H9 (cell line): ENCODE measurements around the gene CLCNKB. TPM values are rescaled to one million over a fixed set of nuclear protein-coding genes. Genes with fewer than 3 reads are reported as not detected.

Source experiments
- DNase-seq: peaks from one replicate; pipeline ENCODE4 v3.0.0-alpha.2; 2017
- H2AFZ ChIP-seq: one replicate; pipeline ENCODE4 v1.6.1; 2013; ENCODE audit warnings: mild to moderate bottlenecking, low read length, control low read depth, moderate library complexity
- H2AK5ac ChIP-seq: 2 replicates; pipeline ENCODE4 v1.6.1; 2013; ENCODE audit warnings: low read length, control low read depth, mixed read lengths; ENCODE audit not compliant: insufficient read length
- H2BK120ac ChIP-seq: one replicate; pipeline ENCODE4 v1.6.1; 2013; ENCODE audit warnings: low read depth, mild to moderate bottlenecking, low read length, control low read depth, inconsistent platforms; ENCODE audit not compliant: poor library complexity, severe bottlenecking
- H2BK12ac ChIP-seq: 2 replicates; pipeline ENCODE4 v1.6.1; 2013; ENCODE audit warnings: low read length, control low read depth, mixed read lengths, low read depth; ENCODE audit not compliant: insufficient read length
- H2BK15ac ChIP-seq: 2 replicates; pipeline ENCODE4 v1.6.1; 2013; ENCODE audit warnings: low read depth, low read length, control low read depth
- H2BK20ac ChIP-seq: one replicate; pipeline ENCODE4 v1.6.1; 2013; ENCODE audit warnings: low read depth, mild to moderate bottlenecking, low read length, control low read depth, inconsistent platforms; ENCODE audit not compliant: poor library complexity, severe bottlenecking
- H2BK5ac ChIP-seq: 2 replicates; pipeline ENCODE4 v1.6.1; 2013; ENCODE audit warnings: low read length, control low read depth, mixed read lengths; ENCODE audit not compliant: insufficient read length
- H3K14ac ChIP-seq: 2 replicates; pipeline ENCODE4 v1.6.1; 2013; ENCODE audit warnings: low read length, control low read depth; ENCODE audit not compliant: insufficient read depth
- H3K18ac ChIP-seq: 2 replicates; pipeline ENCODE4 v1.6.1; 2013; ENCODE audit warnings: low read depth, mild to moderate bottlenecking, mixed read lengths, low read length, control low read depth; ENCODE audit not compliant: insufficient read length
- H3K23ac ChIP-seq: 2 replicates; pipeline ENCODE4 v1.6.1; 2013; ENCODE audit warnings: low read length, control low read depth, mixed read lengths, low read depth; ENCODE audit not compliant: insufficient read length
- H3K23me2 ChIP-seq: 2 replicates; pipeline ENCODE4 v1.6.1; 2013; ENCODE audit warnings: low read depth, mild to moderate bottlenecking, mixed read lengths, low read length, control low read depth; ENCODE audit not compliant: insufficient read length, poor library complexity, severe bottlenecking
- H3K27ac ChIP-seq: 2 replicates; pipeline ENCODE4 v1.5.1; 2013; ENCODE audit warnings: low read length, control low read depth, mixed read lengths, low read depth; ENCODE audit not compliant: insufficient read length
- H3K27me3 ChIP-seq: 2 replicates; pipeline ENCODE4 v1.6.1; 2013; ENCODE audit warnings: low read length, control low read depth, inconsistent platforms; ENCODE audit not compliant: insufficient read depth
- H3K4ac ChIP-seq: 2 replicates; pipeline ENCODE4 v1.6.1; 2013; ENCODE audit warnings: low read depth, mild to moderate bottlenecking, control low read depth, inconsistent platforms, low read length, moderate library complexity
- H3K4me1 ChIP-seq: 2 replicates; pipeline ENCODE4 v1.6.1; 2013; ENCODE audit warnings: low read length, control low read depth, inconsistent platforms; ENCODE audit not compliant: insufficient read depth
- H3K4me2 ChIP-seq: 2 replicates; pipeline ENCODE4 v1.6.1; 2013; ENCODE audit warnings: low read length, control low read depth, mixed read lengths; ENCODE audit not compliant: insufficient read length, insufficient read depth
- H3K56ac ChIP-seq: 2 replicates; pipeline ENCODE4 v1.6.1; 2013; ENCODE audit warnings: low read depth, mild to moderate bottlenecking, mixed read lengths, low read length, control low read depth; ENCODE audit not compliant: insufficient read length
- H3K79me1 ChIP-seq: 2 replicates; pipeline ENCODE4 v1.6.1; 2013; ENCODE audit warnings: low read depth, mild to moderate bottlenecking, moderate library complexity, low read length, control low read depth, inconsistent platforms; ENCODE audit not compliant: insufficient read depth, poor library complexity, severe bottlenecking
- H3K79me2 ChIP-seq: 2 replicates; pipeline ENCODE4 v1.6.1; 2013; ENCODE audit warnings: low read length, control low read depth, inconsistent platforms; ENCODE audit not compliant: insufficient read depth
- H3K9ac ChIP-seq: 2 replicates; pipeline ENCODE4 v1.6.1; 2013; ENCODE audit warnings: low read length, control low read depth, mixed read lengths; ENCODE audit not compliant: insufficient read length; ENCODE audit errors: extremely low read depth
- H3K9me3 ChIP-seq: one replicate; pipeline ENCODE4 v1.6.1; 2013; ENCODE audit warnings: low read depth, low read length, inconsistent platforms; ENCODE audit not compliant: control insufficient read depth
- H3T11ph ChIP-seq: one replicate; pipeline ENCODE4 v1.6.1; 2013; ENCODE audit warnings: mild to moderate bottlenecking, low read length, control low read depth, inconsistent platforms
- H4K20me1 ChIP-seq: one replicate; pipeline ENCODE4 v1.6.1; 2013; ENCODE audit not compliant: control insufficient read depth, insufficient read length, insufficient read depth
- H4K5ac ChIP-seq: 2 replicates; pipeline ENCODE4 v1.6.1; 2013; ENCODE audit warnings: low read depth, mild to moderate bottlenecking, mixed read lengths, low read length, control low read depth; ENCODE audit not compliant: insufficient read length
- H4K8ac ChIP-seq: replicated peaks from 2 replicates; pipeline ENCODE4 v1.6.1; 2013; ENCODE audit warnings: low read length, control low read depth, mixed read lengths, low read depth; ENCODE audit not compliant: insufficient read length
- H4K91ac ChIP-seq: 2 replicates; pipeline ENCODE4 v1.6.1; 2013; ENCODE audit warnings: low read depth, mild to moderate bottlenecking, moderate library complexity, mixed read lengths, low read length, control low read depth; ENCODE audit not compliant: insufficient read length
- H3K27ac Mint-ChIP-seq, 3 experiments: 2 replicates in 2 of 3; 3 replicates in 1 of 3; pipeline ENCODE4 v1.8.0; 2020 to 2021; ENCODE audit warnings: mixed read lengths in 3 of 3, mild to moderate bottlenecking in 1 of 3, moderate library complexity in 1 of 3
- H3K27me3 Mint-ChIP-seq: 2 replicates; pipeline ENCODE4 v1.8.0; 2021; ENCODE audit warnings: low read depth, mild to moderate bottlenecking, moderate library complexity, mixed read lengths
- H3K36me3 Mint-ChIP-seq, 3 experiments: 2 replicates in 2 of 3; 3 replicates in 1 of 3; pipeline ENCODE4 v1.8.0; 2020 to 2021; ENCODE audit warnings: low read depth in 3 of 3, mixed read lengths in 3 of 3; ENCODE audit not compliant: insufficient read depth in 1 of 3
- H3K4me1 Mint-ChIP-seq, 2 experiments: 2 replicates each; pipeline ENCODE4 v1.8.0; 2020; ENCODE audit warnings: mixed read lengths in 2 of 2
- H3K4me3 Mint-ChIP-seq, 2 experiments: 2 replicates in 1 of 2; 3 replicates in 1 of 2; pipeline ENCODE4 v1.8.0; 2020 to 2021; ENCODE audit warnings: mild to moderate bottlenecking in 2 of 2, mixed read lengths in 2 of 2, moderate library complexity in 1 of 2
- H3K9me3 Mint-ChIP-seq, 2 experiments: 2 replicates in 1 of 2; 3 replicates in 1 of 2; pipeline ENCODE4 v1.8.0; 2020; ENCODE audit warnings: mild to moderate bottlenecking in 2 of 2, mixed read lengths in 2 of 2, moderate library complexity in 1 of 2
- WGBS: extraction: QIAGEN DNeasy Blood & Tissue Kit; methylation state at CpG from one replicate; pipeline ENCODE4 v1.1.7; 2013; ENCODE audit warnings: missing lambda C conversion rate, low lambda C conversion rate, mixed read lengths; ENCODE audit not compliant: insufficient read length; ENCODE audit errors: extremely low coverage; 5-methylcytosine and 5-hydroxymethylcytosine counted together
- total RNA-seq: library from RNA; stranded (reverse); gene quantifications from 2 replicates; pipeline ENCODE4 v1.2.1, GENCODE V29; 2021
- TF ChIP-seq, protein P1 (sequence below): fragments of 200-600 bp; sonication (generic); conservative IDR thresholded peaks from 3 replicates; pipeline ENCODE4 v1.8.0; 2021; ENCODE audit warnings: antibody characterized with exemption, mild to moderate bottlenecking

CLCNKB gene
- total RNA-seq, 1 experiment from 2014 or later, result 1.7 TPM

DNA sequence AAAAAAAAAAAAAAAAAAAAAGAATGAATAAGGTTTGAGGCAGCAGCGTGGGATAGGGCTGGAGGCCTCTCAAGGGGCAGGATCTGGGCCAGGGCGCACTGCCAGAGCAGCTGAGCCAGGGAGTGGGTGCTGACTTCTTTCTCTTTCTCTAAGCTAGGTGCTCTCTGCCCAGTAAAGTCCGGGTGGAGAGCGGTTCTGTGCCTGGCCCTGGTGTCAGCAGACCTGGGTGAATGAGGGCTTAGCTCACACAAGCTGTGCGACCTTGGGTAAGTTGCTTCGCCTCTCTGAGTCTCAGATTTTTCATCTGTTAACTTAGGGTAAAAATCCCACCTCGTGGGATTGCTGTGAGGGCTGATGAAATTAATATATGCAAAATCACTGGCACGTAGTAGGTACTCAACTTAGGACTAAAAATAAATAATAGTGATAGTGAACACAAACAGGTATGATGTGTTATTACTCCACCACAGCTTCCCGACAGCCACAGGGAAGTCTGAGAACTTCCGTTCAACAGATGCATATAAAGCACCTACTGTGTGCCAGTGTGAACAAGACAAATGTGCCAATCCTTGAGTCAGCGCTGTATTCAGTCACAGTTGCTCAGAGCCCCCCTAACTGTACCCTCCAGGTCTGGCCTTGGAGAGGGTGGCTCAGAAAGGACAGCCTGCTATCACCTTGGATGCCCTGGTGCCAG lies 31.9 kb downstream of the CLCNKB start:
- peaks cover 64% of the 10 kb centered on the region for H3K27me3 Mint-ChIP-seq
- H2BK15ac ChIP-seq, result no peak overlapping the region
- no peak overlapping the region for H2AK5ac ChIP-seq
- H3K9me3 ChIP-seq, result no peaks in the 10 kb centered on the region
- H2BK120ac ChIP-seq, result no peak overlapping the region
- no peak overlapping the region for H3K23ac ChIP-seq
- no peak overlapping the region for H4K5ac ChIP-seq
- no peak overlapping the region for H2AFZ ChIP-seq
- H4K20me1 ChIP-seq, result no peaks in the 10 kb centered on the region
- no peak overlapping the region for H3K4me2 ChIP-seq
- no peak overlapping the region for H4K8ac ChIP-seq
- H3K14ac ChIP-seq, result no peak overlapping the region
- H2BK20ac ChIP-seq, result no peak overlapping the region
- TF ChIP-seq, protein P1, sequence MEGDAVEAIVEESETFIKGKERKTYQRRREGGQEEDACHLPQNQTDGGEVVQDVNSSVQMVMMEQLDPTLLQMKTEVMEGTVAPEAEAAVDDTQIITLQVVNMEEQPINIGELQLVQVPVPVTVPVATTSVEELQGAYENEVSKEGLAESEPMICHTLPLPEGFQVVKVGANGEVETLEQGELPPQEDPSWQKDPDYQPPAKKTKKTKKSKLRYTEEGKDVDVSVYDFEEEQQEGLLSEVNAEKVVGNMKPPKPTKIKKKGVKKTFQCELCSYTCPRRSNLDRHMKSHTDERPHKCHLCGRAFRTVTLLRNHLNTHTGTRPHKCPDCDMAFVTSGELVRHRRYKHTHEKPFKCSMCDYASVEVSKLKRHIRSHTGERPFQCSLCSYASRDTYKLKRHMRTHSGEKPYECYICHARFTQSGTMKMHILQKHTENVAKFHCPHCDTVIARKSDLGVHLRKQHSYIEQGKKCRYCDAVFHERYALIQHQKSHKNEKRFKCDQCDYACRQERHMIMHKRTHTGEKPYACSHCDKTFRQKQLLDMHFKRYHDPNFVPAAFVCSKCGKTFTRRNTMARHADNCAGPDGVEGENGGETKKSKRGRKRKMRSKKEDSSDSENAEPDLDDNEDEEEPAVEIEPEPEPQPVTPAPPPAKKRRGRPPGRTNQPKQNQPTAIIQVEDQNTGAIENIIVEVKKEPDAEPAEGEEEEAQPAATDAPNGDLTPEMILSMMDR, result no peak
- H3T11ph ChIP-seq, result no peak overlapping the region
- H3K4me1 ChIP-seq, result no peaks in the 10 kb centered on the region
- H3K4ac ChIP-seq, result no peak overlapping the region
- H3K18ac ChIP-seq, result no peak overlapping the region
- no peak overlapping the region for H2BK12ac ChIP-seq
- no peak overlapping the region for H3K56ac ChIP-seq
- no peak overlapping the region for H2BK5ac ChIP-seq
- no peaks in the 10 kb centered on the region; a peak in 1 of 5 replicates for H3K9me3 Mint-ChIP-seq
- DNase-seq, result no peak
- no peak overlapping the region for H3K9ac ChIP-seq
- H3K36me3 Mint-ChIP-seq, result no peaks in the 10 kb centered on the region
- H3K23me2 ChIP-seq, result peaks cover 5% of the 10 kb centered on the region
- H3K27ac ChIP-seq, result no peak overlapping the region
- H3K79me2 ChIP-seq, result no peaks in the 10 kb centered on the region
- peaks cover 5% of the 10 kb centered on the region; the same call in 1 of the 2 replicates for H3K27me3 ChIP-seq
- H3K27ac Mint-ChIP-seq, result no peak overlapping the region
- no peak overlapping the region for H4K91ac ChIP-seq
- H3K4me1 Mint-ChIP-seq, result peaks cover 12 to 24% of the 10 kb centered on the region in 2 experiments
- H3K79me1 ChIP-seq, result no peaks in the 10 kb centered on the region
- no peak overlapping the region for H3K4me3 Mint-ChIP-seq
- no CpG with 5 or more reads among the region's 11 CpGs for WGBS
